HCT116 (cell line): ENCODE measurements around the gene PPFIA1. TPM values are rescaled to one million over a fixed set of nuclear protein-coding genes. Genes with fewer than 3 reads are reported as not detected.

Source experiments
- ATAC-seq: fragments of 200-7000 bp; cut with Tn5 transposase; 2 replicates; pipeline ENCODE4 v1.9.1; 2020; ENCODE audit warnings: mild to moderate bottlenecking, moderate library complexity
- BruUV-seq: library from RNA; stranded (reverse); fragments of 400-500 nt; replicated peaks from 2 replicates; lab custom pipeline; 2021; lab: Mats Ljungman, UMichigan
- CTCF ChIA-PET: fragments of 300-600 bp; sonication (Branson Sonifier 250); formaldehyde crosslinking; loops from one replicate; lab custom pipeline; 2021; ENCODE audit warnings: antibody characterized with exemption; lab: Charles Lee
- POLR2A ChIA-PET: fragments of 300-600, 350-600 bp; sonication (Branson Sonifier 250); formaldehyde crosslinking; loops from one replicate; lab custom pipeline; 2021; ENCODE audit warnings: antibody characterized with exemption; lab: Charles Lee
- RAD21 ChIA-PET, 2 experiments: fragments of 300-600 bp; sonication (Branson Sonifier 250); formaldehyde crosslinking; loops; one replicate each; lab custom pipeline; 2023; ENCODE audit warnings: low total read pairs in 2 of 2; ENCODE audit not compliant: uncharacterized antibody in 2 of 2, unreplicated experiment in 2 of 2, low non-redundant PET in 1 of 2; lab: Charles Lee
- DNase-seq: peaks from one replicate; pipeline ENCODE4 v3.0.0-alpha.2; 2010; ENCODE audit warnings: low read depth, low spot score
- H2AFZ ChIP-seq: fragments of 200-600 bp; shearing (Covaris generic), sonication (generic); 2 replicates; pipeline ENCODE4 v1.6.1; 2017; ENCODE audit warnings: low read depth, mixed run types, mixed read lengths, antibody characterized with exemption, low read length; ENCODE audit not compliant: poor library complexity, severe bottlenecking
- H3K27ac ChIP-seq: 2 replicates; pipeline ENCODE4 v1.5.1; 2012; ENCODE audit warnings: low read depth, low read length
- H3K27me3 ChIP-seq: fragments of 200-600 bp; sonication (generic); 2 replicates; pipeline ENCODE4 v1.6.1; 2016; ENCODE audit warnings: mixed run types, low read length, mixed read lengths; ENCODE audit not compliant: insufficient read depth
- H3K36me3 ChIP-seq, 2 experiments: fragments of 200-500 bp in 1 of 2; fragments of 200-600 bp in 1 of 2; sonication (Bioruptor generic) in 1 of 2; sonication (generic) in 1 of 2; 2 replicates each; pipeline versions ENCODE4 v1.5.1 to v1.6.1; 2014 to 2016; ENCODE audit warnings: low read length in 2 of 2, inconsistent platforms in 1 of 2, mixed read lengths in 1 of 2, mixed run types in 1 of 2; ENCODE audit not compliant: insufficient read depth in 2 of 2, control insufficient read depth in 1 of 2
- H3K4me1 ChIP-seq, 2 experiments: fragments of 200-600 bp in 1 of 2; sonication (generic) in 1 of 2; 2 replicates each; pipeline versions ENCODE4 v1.5.1 to v1.6.1; 2012 to 2017; ENCODE audit warnings: low read length in 2 of 2, inconsistent platforms in 1 of 2, mild to moderate bottlenecking in 1 of 2, mixed read lengths in 1 of 2, mixed run types in 1 of 2, moderate library complexity in 1 of 2; ENCODE audit not compliant: insufficient read depth in 2 of 2, control insufficient read depth in 1 of 2
- H3K4me2 ChIP-seq: fragments of 200-600 bp; sonication (generic); 2 replicates; pipeline ENCODE4 v1.6.1; 2017; ENCODE audit warnings: mixed run types, low read length, mixed read lengths
- H3K4me3 ChIP-seq, 2 experiments: fragments of 200-600 bp in 1 of 2; sonication (generic) in 1 of 2; replicated peaks in 1 of 2; 2 replicates each; pipeline ENCODE4 v1.5.1; 2011 to 2016; ENCODE audit warnings: low read length in 2 of 2, control low read depth in 1 of 2, low read depth in 1 of 2, mild to moderate bottlenecking in 1 of 2, mixed read lengths in 1 of 2, mixed run types in 1 of 2
- H3K79me2 ChIP-seq: fragments of 200-600 bp; sonication (generic); 2 replicates; pipeline ENCODE4 v1.6.1; 2017; ENCODE audit warnings: mild to moderate bottlenecking, mixed run types, low read length, moderate library complexity, mixed read lengths; ENCODE audit not compliant: insufficient read depth
- H3K9ac ChIP-seq: fragments of 200-600 bp; sonication (generic); 2 replicates; pipeline ENCODE4 v1.6.1; 2016; ENCODE audit warnings: low read length, mixed read lengths
- H3K9me2 ChIP-seq: fragments of 200-600 bp; sonication (generic), shearing (Covaris generic); 2 replicates; pipeline ENCODE4 v1.6.1; 2017; ENCODE audit warnings: mixed run types, mild to moderate bottlenecking, moderate library complexity; ENCODE audit not compliant: insufficient read depth
- H3K9me3 ChIP-seq, 2 experiments: fragments of 200-500 bp in 1 of 2; fragments of 200-600 bp in 1 of 2; sonication (Bioruptor generic) in 1 of 2; sonication (generic) in 1 of 2; 2 replicates each; pipeline ENCODE4 v1.6.1; 2014 to 2017; ENCODE audit warnings: low read length in 2 of 2, mixed read lengths in 2 of 2, inconsistent platforms in 1 of 2, low read depth in 1 of 2, mild to moderate bottlenecking in 1 of 2, mixed run types in 1 of 2, moderate library complexity in 1 of 2; ENCODE audit not compliant: control insufficient read depth in 1 of 2, insufficient read depth in 1 of 2
- H4K20me1 ChIP-seq: fragments of 200-600 bp; sonication (generic), shearing (Covaris generic); 2 replicates; pipeline ENCODE4 v1.6.1; 2017; ENCODE audit warnings: mixed run types, mild to moderate bottlenecking, moderate library complexity; ENCODE audit not compliant: insufficient read depth
- CBX3 ChIP-seq: IDR thresholded peaks from 2 replicates; pipeline ENCODE4 v1.6.1; 2012; ENCODE audit warnings: low read depth
- CEBPB ChIP-seq: IDR thresholded peaks from 2 replicates; pipeline ENCODE4 v1.6.1; 2012; ENCODE audit warnings: low read depth
- EGR1 ChIP-seq: IDR thresholded peaks from 2 replicates; pipeline ENCODE4 v1.6.1; 2012; ENCODE audit warnings: low read depth
- EZH2 ChIP-seq: fragments of 200-600 bp; sonication (generic); IDR thresholded peaks from 2 replicates; pipeline ENCODE4 v1.6.1; 2017; ENCODE audit warnings: antibody characterized with exemption, mixed run types
- EZH2phosphoT487 ChIP-seq: fragments of 200-600 bp; IDR thresholded peaks from 2 replicates; pipeline ENCODE4 v1.6.1; 2018; ENCODE audit warnings: antibody characterized with exemption, borderline replicate concordance
- FOSL1 ChIP-seq: IDR thresholded peaks from 2 replicates; pipeline ENCODE4 v1.6.1; 2012; ENCODE audit warnings: low read depth
- JUND ChIP-seq: IDR thresholded peaks from 2 replicates; pipeline ENCODE4 v1.6.1; 2012
- POLR2A ChIP-seq: IDR thresholded peaks from 2 replicates; pipeline ENCODE4 v1.7.0; 2011; ENCODE audit warnings: borderline replicate concordance; ENCODE audit not compliant: insufficient read depth, insufficient read length; ENCODE audit errors: extremely low read depth
- POLR2AphosphoS5 ChIP-seq: IDR thresholded peaks from 2 replicates; pipeline ENCODE4 v1.6.1; 2011; ENCODE audit warnings: mild to moderate bottlenecking, low read depth, low read length, moderate library complexity
- SIN3A ChIP-seq: IDR thresholded peaks from 2 replicates; pipeline ENCODE4 v1.6.1; 2012; ENCODE audit warnings: low read depth
- TCF7L2 ChIP-seq: IDR thresholded peaks from 2 replicates; pipeline ENCODE4 v1.7.0; 2011; ENCODE audit warnings: borderline replicate concordance, inconsistent platforms; ENCODE audit not compliant: insufficient read depth, insufficient read length; ENCODE audit errors: extremely low read depth
- YY1 ChIP-seq: IDR thresholded peaks from 2 replicates; pipeline ENCODE4 v1.6.1; 2011; ENCODE audit warnings: low read length, low read depth, moderate library complexity, mild to moderate bottlenecking; ENCODE audit not compliant: insufficient replicate concordance; ENCODE audit errors: extremely low read depth
- ZFX ChIP-seq: fragments of 450-650 bp; IDR thresholded peaks from 2 replicates; pipeline ENCODE4 v1.6.1; 2017
- ZNF274 ChIP-seq: fragments of 200-500 bp; sonication (Bioruptor generic); IDR thresholded peaks from 2 replicates; pipeline ENCODE4 v1.6.1; 2014; ENCODE audit warnings: mild to moderate bottlenecking, low read depth, low read length, inconsistent platforms
- intact Hi-C: fragments of 100-400 bp; cut with micrococcal nuclease; formaldehyde crosslinking; loops from 2 replicates; pipeline ENCODE4 v1.10.0; 2022
- total RNA-seq: library from RNA; stranded (reverse); gene quantifications from one replicate; pipeline ENCODE4 v1.2.1, GENCODE V29; 2021; ENCODE audit not compliant: unreplicated experiment
- TF ChIP-seq, protein P1 (sequence below): IDR thresholded peaks from 2 replicates; pipeline ENCODE4 v1.6.1; 2012; ENCODE audit warnings: low read depth
- TF ChIP-seq, protein P2 (sequence below), 3 experiments: fragments of 200-600 bp in 1 of 3; sonication (generic) in 1 of 3; IDR thresholded peaks in 2 of 3; conservative IDR thresholded peaks in 1 of 3; 2 replicates each; pipeline ENCODE4 v1.5.1; 2012 to 2017; ENCODE audit warnings: low read depth in 2 of 3, low read length in 2 of 3, antibody characterized with exemption in 1 of 3, borderline replicate concordance in 1 of 3, control low read depth in 1 of 3, mild to moderate bottlenecking in 1 of 3, mixed read lengths in 1 of 3, mixed run types in 1 of 3, moderate library complexity in 1 of 3; ENCODE audit not compliant: insufficient read depth in 1 of 3
- TF ChIP-seq, protein P3 (sequence below): IDR thresholded peaks from 2 replicates; pipeline ENCODE4 v1.6.1; 2012
- TF ChIP-seq, protein P4 (sequence below): IDR thresholded peaks from 2 replicates; pipeline ENCODE4 v1.6.1; 2012

The PPFIA1 gene
- total RNA-seq, 1 experiment from 2014 or later = 48.6 TPM

DNA sequence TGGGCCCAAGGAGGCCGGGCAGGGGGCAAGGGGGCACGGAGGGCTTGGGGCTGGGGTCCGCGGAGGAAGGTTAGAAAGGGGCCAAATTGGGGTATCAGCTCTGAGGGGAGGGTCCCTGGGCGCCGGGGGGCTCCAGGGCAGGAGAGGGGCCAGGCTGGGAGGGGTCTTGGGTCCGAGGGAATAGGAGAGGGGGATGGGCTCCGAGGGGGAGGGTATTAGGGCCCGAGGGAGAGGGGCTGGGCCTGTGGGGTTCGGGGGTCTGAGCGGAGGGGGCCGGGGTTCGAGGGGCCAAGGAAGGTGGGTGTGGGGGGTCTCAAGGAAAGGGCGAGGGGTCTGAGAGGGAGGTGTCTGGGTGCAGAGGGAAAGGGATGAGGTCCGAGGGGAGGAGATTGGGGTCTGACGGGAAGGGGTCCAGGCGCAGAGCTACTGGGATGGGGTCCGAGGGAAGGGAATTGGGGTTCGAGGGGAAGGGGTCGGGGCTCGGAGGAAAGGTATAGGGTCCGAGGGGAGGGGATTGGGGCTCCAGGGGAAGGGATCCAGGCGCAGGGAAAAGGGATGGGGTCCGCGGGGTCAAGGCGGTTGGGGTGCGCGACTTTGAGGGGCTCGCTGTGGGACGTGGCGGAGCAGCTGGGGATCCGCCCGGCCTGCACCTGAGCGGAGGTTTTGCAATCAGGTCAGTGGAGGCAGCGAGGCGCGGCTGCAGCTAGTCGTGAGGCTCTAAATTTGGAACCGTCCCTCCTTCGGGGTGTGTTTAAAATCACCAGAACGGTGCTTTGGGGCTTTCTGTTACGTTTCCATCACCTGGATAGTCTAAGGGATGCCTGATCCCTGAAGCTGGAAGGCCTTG, 128.6 kb downstream of the PPFIA1 start (continued):
- TF ChIP-seq POLR2A = no peak
- TF ChIP-seq, all 23 proteins: peak for 0

DNA sequence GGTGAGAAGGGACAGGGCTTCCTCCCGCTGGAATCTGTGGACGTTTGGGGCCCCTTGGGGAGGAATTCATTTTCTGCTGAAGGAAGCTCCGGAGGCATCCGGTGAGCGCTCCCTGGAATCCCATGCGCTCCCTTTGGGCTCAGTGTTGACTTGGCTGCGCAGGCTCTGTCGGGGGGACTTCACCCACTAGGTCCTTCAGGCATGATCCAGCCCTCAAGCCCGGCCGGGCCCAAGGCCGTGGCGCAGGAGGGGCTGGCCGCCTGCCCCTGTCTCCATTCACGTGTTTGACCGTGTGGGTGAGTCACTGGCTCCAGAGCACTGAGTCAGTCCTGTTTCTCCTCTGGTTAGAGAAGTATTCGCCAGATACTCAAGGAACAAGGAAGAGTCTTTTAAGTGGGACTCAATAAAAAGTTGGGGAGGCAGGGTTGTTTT, 129.2 kb downstream of the PPFIA1 start:
- Histone ChIP-seq H4K20me1 (peaks cover 13% of the 10 kb centered on the region; the same call in 1 of the 2 replicates), H3K79me2 (peaks cover 98% of the 10 kb centered on the region), H3K4me1 (peaks cover 16 to 39% of the 10 kb centered on the region in 2 experiments), H3K9me2 (no peaks in the 10 kb centered on the region), H3K4me2 (peak overlapping the region; percentile 97), H3K36me3 (peaks cover 2 to 10% of the 10 kb centered on the region in 2 experiments; a peak in 2 of 4 replicates), H3K4me3 (peak overlapping the region; percentile 78 to 100), H3K9ac (peak overlapping the region; percentile 96), H2AFZ (no peak overlapping the region), H3K27ac (peak overlapping the region; percentile 90), H3K27me3 (no peaks in the 10 kb centered on the region), H3K9me3 (no peaks in the 10 kb centered on the region)
- intact Hi-C loops = no loop called here
- BruUV-seq = no TSS peak
- ChIA-PET RAD21 (no interaction called here), POLR2A (interaction anchor here (0.6 kb wide), 1 partner anchor 482 kb away, joined by 6 read pairs; no protein-coding TSS in a partner anchor), CTCF (no interaction called here)
- DNase-seq (peak; percentile 87), ATAC-seq (peak; percentile 74)
- TF ChIP-seq EGR1 (no peak), CBX3 (no peak), SIN3A (peak; percentile 83), EZH2phosphoT487 (no peak), YY1 (no peak), POLR2A (no peak), POLR2AphosphoS5 (peak; percentile 69), JUND (peak; percentile 87), FOSL1 (peak; percentile 89), ZFX (peak; percentile 44), EZH2 (no peak), ZNF274 (no peak), CEBPB (no peak), TCF7L2 (no peak)
- TF ChIP-seq, protein P1, sequence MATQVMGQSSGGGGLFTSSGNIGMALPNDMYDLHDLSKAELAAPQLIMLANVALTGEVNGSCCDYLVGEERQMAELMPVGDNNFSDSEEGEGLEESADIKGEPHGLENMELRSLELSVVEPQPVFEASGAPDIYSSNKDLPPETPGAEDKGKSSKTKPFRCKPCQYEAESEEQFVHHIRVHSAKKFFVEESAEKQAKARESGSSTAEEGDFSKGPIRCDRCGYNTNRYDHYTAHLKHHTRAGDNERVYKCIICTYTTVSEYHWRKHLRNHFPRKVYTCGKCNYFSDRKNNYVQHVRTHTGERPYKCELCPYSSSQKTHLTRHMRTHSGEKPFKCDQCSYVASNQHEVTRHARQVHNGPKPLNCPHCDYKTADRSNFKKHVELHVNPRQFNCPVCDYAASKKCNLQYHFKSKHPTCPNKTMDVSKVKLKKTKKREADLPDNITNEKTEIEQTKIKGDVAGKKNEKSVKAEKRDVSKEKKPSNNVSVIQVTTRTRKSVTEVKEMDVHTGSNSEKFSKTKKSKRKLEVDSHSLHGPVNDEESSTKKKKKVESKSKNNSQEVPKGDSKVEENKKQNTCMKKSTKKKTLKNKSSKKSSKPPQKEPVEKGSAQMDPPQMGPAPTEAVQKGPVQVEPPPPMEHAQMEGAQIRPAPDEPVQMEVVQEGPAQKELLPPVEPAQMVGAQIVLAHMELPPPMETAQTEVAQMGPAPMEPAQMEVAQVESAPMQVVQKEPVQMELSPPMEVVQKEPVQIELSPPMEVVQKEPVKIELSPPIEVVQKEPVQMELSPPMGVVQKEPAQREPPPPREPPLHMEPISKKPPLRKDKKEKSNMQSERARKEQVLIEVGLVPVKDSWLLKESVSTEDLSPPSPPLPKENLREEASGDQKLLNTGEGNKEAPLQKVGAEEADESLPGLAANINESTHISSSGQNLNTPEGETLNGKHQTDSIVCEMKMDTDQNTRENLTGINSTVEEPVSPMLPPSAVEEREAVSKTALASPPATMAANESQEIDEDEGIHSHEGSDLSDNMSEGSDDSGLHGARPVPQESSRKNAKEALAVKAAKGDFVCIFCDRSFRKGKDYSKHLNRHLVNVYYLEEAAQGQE = no peak
- TF ChIP-seq, protein P2, sequence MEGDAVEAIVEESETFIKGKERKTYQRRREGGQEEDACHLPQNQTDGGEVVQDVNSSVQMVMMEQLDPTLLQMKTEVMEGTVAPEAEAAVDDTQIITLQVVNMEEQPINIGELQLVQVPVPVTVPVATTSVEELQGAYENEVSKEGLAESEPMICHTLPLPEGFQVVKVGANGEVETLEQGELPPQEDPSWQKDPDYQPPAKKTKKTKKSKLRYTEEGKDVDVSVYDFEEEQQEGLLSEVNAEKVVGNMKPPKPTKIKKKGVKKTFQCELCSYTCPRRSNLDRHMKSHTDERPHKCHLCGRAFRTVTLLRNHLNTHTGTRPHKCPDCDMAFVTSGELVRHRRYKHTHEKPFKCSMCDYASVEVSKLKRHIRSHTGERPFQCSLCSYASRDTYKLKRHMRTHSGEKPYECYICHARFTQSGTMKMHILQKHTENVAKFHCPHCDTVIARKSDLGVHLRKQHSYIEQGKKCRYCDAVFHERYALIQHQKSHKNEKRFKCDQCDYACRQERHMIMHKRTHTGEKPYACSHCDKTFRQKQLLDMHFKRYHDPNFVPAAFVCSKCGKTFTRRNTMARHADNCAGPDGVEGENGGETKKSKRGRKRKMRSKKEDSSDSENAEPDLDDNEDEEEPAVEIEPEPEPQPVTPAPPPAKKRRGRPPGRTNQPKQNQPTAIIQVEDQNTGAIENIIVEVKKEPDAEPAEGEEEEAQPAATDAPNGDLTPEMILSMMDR (IDR thresholded peaks at IDR 0.05 in 2 of 3, conservative IDR thresholded peaks at IDR 0.05 in 1 of 3; ENCODE audit: borderline replicate concordance in 1 of 3, insufficient read depth in 1 of 3, low read depth in 2 of 3, low read length in 2 of 3) = no peak
- TF ChIP-seq, protein P3, sequence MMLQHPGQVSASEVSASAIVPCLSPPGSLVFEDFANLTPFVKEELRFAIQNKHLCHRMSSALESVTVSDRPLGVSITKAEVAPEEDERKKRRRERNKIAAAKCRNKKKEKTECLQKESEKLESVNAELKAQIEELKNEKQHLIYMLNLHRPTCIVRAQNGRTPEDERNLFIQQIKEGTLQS = no peak
- TF ChIP-seq, protein P4, sequence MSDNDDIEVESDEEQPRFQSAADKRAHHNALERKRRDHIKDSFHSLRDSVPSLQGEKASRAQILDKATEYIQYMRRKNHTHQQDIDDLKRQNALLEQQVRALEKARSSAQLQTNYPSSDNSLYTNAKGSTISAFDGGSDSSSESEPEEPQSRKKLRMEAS = peak; percentile 94
